ENCODE measurements around the gene C22orf15. TPM values are rescaled to one million over a fixed set of nuclear protein-coding genes. Genes with fewer than 3 reads are reported as not detected.
"Not testable (repeated sequence)": the region's sequence is repeated elsewhere in the genome, so short reads cannot be mapped to it uniquely, and the experiment has no call there.

Gene C22orf15
- total and polyA plus RNA-seq, 3 experiments from 2014 or later, result 0.75 to 0.93 (median 0.81) TPM

- DNase-seq, result no peak
- CTCF ChIA-PET, result interaction anchor here (0.6 to 0.7 kb wide), 2 partner anchors 44 to 187 kb away, joined by 3 read pairs; partner anchors contain the start of gene C22orf15
These were observed 44.2 kb upstream of the C22orf15 start for GRCh38 chr22:23718371-23719165.

GRCh38 chr22:23720855-23721254 is 41.9 kb upstream of the C22orf15 start:
- no peaks in the 10 kb centered on the region for H3K27me3 ChIP-seq (ENCODE audit: insufficient read depth, low read length, poor library complexity, severe bottlenecking)
- H3K36me3 Mint-ChIP-seq, result no peaks in the 10 kb centered on the region
- H3K4me1 Mint-ChIP-seq, result peaks cover 5 to 15% (median 11%) of the 10 kb centered on the region in 3 donors
- DNase-seq, result no peak
- POLR2A ChIA-PET, result no interaction called here
- peaks cover 6 to 7% of the 10 kb centered on the region in 2 donors for H3K27me3 Mint-ChIP-seq
- H3K4me1 ChIP-seq (ENCODE audit: insufficient read depth, low read length), result peaks cover 13% of the 10 kb centered on the region
- H3K9me3 ChIP-seq (ENCODE audit: low read length), result no peaks in the 10 kb centered on the region
- no peaks in the 10 kb centered on the region for H3K9me3 Mint-ChIP-seq
- H3K36me3 ChIP-seq (ENCODE audit: insufficient read depth, low read length), result no peaks in the 10 kb centered on the region
- no peak overlapping the region for H3K4me3 ChIP-seq (ENCODE audit: low read length)
- CTCF ChIA-PET, result interaction anchor here (1.3 kb wide), 1 partner anchor 25 kb away, joined by 3 read pairs; no protein-coding TSS in a partner anchor
- no peak overlapping the region for H3K27ac ChIP-seq (ENCODE audit: low read depth, low read length)
- H3K4me3 Mint-ChIP-seq, result no peak overlapping the region
- no peak overlapping the region for H3K27ac Mint-ChIP-seq

More at GRCh38 chr22:23718371-23719165, 44.2 kb upstream of the C22orf15 start:
- H3K36me3 Mint-ChIP-seq, result peaks cover 0 to 13% (median 0%) of the 10 kb centered on the region in 3 donors
- no peaks in the 10 kb centered on the region for H3K27me3 ChIP-seq (ENCODE audit: insufficient read depth, low read length, poor library complexity, severe bottlenecking)
- H3K4me1 ChIP-seq (ENCODE audit: insufficient read depth, low read length), result peaks cover 16% of the 10 kb centered on the region
- POLR2A ChIA-PET, result interaction anchor here (0.6 kb wide), 2 partner anchors 193 to 288 kb away, joined by 3 to 4 read pairs; no protein-coding TSS in a partner anchor
- no peaks in the 10 kb centered on the region for H3K9me3 ChIP-seq (ENCODE audit: low read length)
- H3K4me1 Mint-ChIP-seq, result peaks cover 13 to 33% (median 22%) of the 10 kb centered on the region in 3 donors
- no peak overlapping the region for H3K27ac ChIP-seq (ENCODE audit: low read depth, low read length)
- H3K27ac Mint-ChIP-seq, result peak overlapping the region in 3 of 8 donors; percentile 27 to 70 (median 60)
- H3K9me3 Mint-ChIP-seq, result no peaks in the 10 kb centered on the region
- no peaks in the 10 kb centered on the region for H3K36me3 ChIP-seq (ENCODE audit: insufficient read depth, low read length)
- H3K27me3 Mint-ChIP-seq, result peaks cover 3 to 6% of the 10 kb centered on the region in 2 donors
- H3K4me3 ChIP-seq (ENCODE audit: low read length), result no peak overlapping the region
- H3K4me3 Mint-ChIP-seq, result peak overlapping the region; percentile 26 to 80 (median 48)

GRCh38 chr22:23722160-23722559 is 40.6 kb upstream of the C22orf15 start:
- Mint-ChIP-seq H3K4me1 (peaks cover 2 to 7% (median 5%) of the 10 kb centered on the region in 3 donors), H3K9me3 (no peaks in the 10 kb centered on the region), H3K4me3 (no peak overlapping the region), H3K27ac (no peak overlapping the region), H3K27me3 (peaks cover 6 to 14% of the 10 kb centered on the region in 2 donors), H3K36me3 (no peaks in the 10 kb centered on the region)
- Histone ChIP-seq H3K9me3 (ENCODE audit: low read length) (no peaks in the 10 kb centered on the region), H3K27me3 (ENCODE audit: insufficient read depth, low read length, poor library complexity, severe bottlenecking) (no peaks in the 10 kb centered on the region), H3K4me3 (ENCODE audit: low read length) (no peak overlapping the region), H3K4me1 (ENCODE audit: insufficient read depth, low read length) (peaks cover 4% of the 10 kb centered on the region), H3K36me3 (ENCODE audit: insufficient read depth, low read length) (no peaks in the 10 kb centered on the region), H3K27ac (ENCODE audit: low read depth, low read length) (no peak overlapping the region)
- ChIA-PET POLR2A (interaction anchor here (0.5 kb wide), 1 partner anchor 120 kb away, joined by 7 read pairs; no protein-coding TSS in a partner anchor), CTCF (no interaction called here)
- DNase-seq, result no peak

- Mint-ChIP-seq H3K9me3 (no peaks in the 10 kb centered on the region), H3K36me3 (no peaks in the 10 kb centered on the region), H3K4me3 (no peak overlapping the region), H3K27me3 (peaks cover 6 to 14% of the 10 kb centered on the region in 2 donors), H3K27ac (no peak overlapping the region), H3K4me1 (peaks cover 0 to 3% (median 0%) of the 10 kb centered on the region in 3 donors)
- H3K9me3 ChIP-seq (ENCODE audit: low read length), result no peaks in the 10 kb centered on the region
- DNase-seq, result no peak
- H3K4me1 ChIP-seq (ENCODE audit: insufficient read depth, low read length), result no peaks in the 10 kb centered on the region
- H3K4me3 ChIP-seq (ENCODE audit: low read length), result no peak overlapping the region
- ChIA-PET POLR2A (no interaction called here), CTCF (no interaction called here)
- H3K36me3 ChIP-seq (ENCODE audit: insufficient read depth, low read length), result no peaks in the 10 kb centered on the region
- H3K27me3 ChIP-seq (ENCODE audit: insufficient read depth, low read length, poor library complexity, severe bottlenecking), result no peaks in the 10 kb centered on the region
- no peak overlapping the region for H3K27ac ChIP-seq (ENCODE audit: low read depth, low read length)
These were observed 40.1 kb upstream of the C22orf15 start for GRCh38 chr22:23722724-23723123.

- H3K27me3 ChIP-seq (ENCODE audit: insufficient read depth, low read length, poor library complexity, severe bottlenecking); H3K4me3 Mint-ChIP-seq; H3K36me3 ChIP-seq (ENCODE audit: insufficient read depth, low read length); H3K9me3 ChIP-seq (ENCODE audit: low read length); H3K27ac ChIP-seq (ENCODE audit: low read depth, low read length); POLR2A ChIA-PET; H3K36me3 Mint-ChIP-seq; H3K27ac Mint-ChIP-seq; CTCF ChIA-PET; H3K9me3 Mint-ChIP-seq; H3K4me1 Mint-ChIP-seq; H3K4me3 ChIP-seq (ENCODE audit: low read length); H3K4me1 ChIP-seq (ENCODE audit: insufficient read depth, low read length); DNase-seq: not testable (repeated sequence)
- peaks cover 5 to 11% of the 10 kb centered on the region in 2 donors for H3K27me3 Mint-ChIP-seq
These were observed 34.7 kb upstream of the C22orf15 start for GRCh38 chr22:23728108-23728507.

- Histone ChIP-seq H3K27me3 (ENCODE audit: insufficient read depth, low read length, poor library complexity, severe bottlenecking) (no peaks in the 10 kb centered on the region), H3K36me3 (ENCODE audit: insufficient read depth, low read length) (peaks cover 1% of the 10 kb centered on the region), H3K4me3 (ENCODE audit: low read length) (no peak overlapping the region), H3K9me3 (ENCODE audit: low read length) (no peaks in the 10 kb centered on the region), H3K4me1 (ENCODE audit: insufficient read depth, low read length) (no peaks in the 10 kb centered on the region), H3K27ac (ENCODE audit: low read depth, low read length) (no peak overlapping the region)
- DNase-seq, result no peak
- Mint-ChIP-seq H3K9me3 (no peaks in the 10 kb centered on the region), H3K4me1 (no peaks in the 10 kb centered on the region), H3K4me3 (no peak overlapping the region), H3K36me3 (peaks cover 0 to 6% (median 0%) of the 10 kb centered on the region in 3 donors), H3K27me3 (no peaks in the 10 kb centered on the region), H3K27ac (peak overlapping the region in 1 of 8 donors; percentile 57)
- POLR2A ChIA-PET, result no interaction called here
- CTCF ChIA-PET, result interaction anchor here (0.7 to 1.3 kb wide), 4 partner anchors 10 to 518 kb away, joined by 3 to 4 read pairs (median 3); no protein-coding TSS in a partner anchor
These were observed 25.1 kb upstream of the C22orf15 start for GRCh38 chr22:23737696-23738095.

- Mint-ChIP-seq H3K27ac (peak overlapping the region in 1 of 8 donors; percentile 81), H3K4me3 (no peak overlapping the region), H3K27me3 (no peaks in the 10 kb centered on the region), H3K9me3 (peaks cover 2 to 10% (median 7%) of the 10 kb centered on the region in 5 donors), H3K36me3 (peaks cover 20 to 32% (median 20%) of the 10 kb centered on the region in 3 donors), H3K4me1 (peaks cover 5 to 9% (median 7%) of the 10 kb centered on the region in 3 donors)
- ChIA-PET CTCF (no interaction called here), POLR2A (no interaction called here)
- no peak overlapping the region for H3K27ac ChIP-seq (ENCODE audit: low read depth, low read length)
- DNase-seq, result no peak
- no peaks in the 10 kb centered on the region for H3K4me1 ChIP-seq (ENCODE audit: insufficient read depth, low read length)
- peaks cover 14% of the 10 kb centered on the region for H3K36me3 ChIP-seq (ENCODE audit: insufficient read depth, low read length)
- no peak overlapping the region for H3K4me3 ChIP-seq (ENCODE audit: low read length)
- H3K27me3 ChIP-seq (ENCODE audit: insufficient read depth, low read length, poor library complexity, severe bottlenecking), result no peaks in the 10 kb centered on the region
- H3K9me3 ChIP-seq (ENCODE audit: low read length), result no peaks in the 10 kb centered on the region
These were observed 20.1 kb upstream of the C22orf15 start for GRCh38 chr22:23742505-23743264.

- no peak overlapping the region for H3K4me3 Mint-ChIP-seq
- H3K27ac Mint-ChIP-seq, result peak overlapping the region in 1 of 8 donors; percentile 81
- H3K27me3 Mint-ChIP-seq, result no peaks in the 10 kb centered on the region
- ChIA-PET POLR2A (no interaction called here), CTCF (no interaction called here)
- no peak overlapping the region for H3K27ac ChIP-seq (ENCODE audit: low read depth, low read length)
- H3K4me1 Mint-ChIP-seq, result peaks cover 5 to 9% (median 7%) of the 10 kb centered on the region in 3 donors
- H3K4me1 ChIP-seq (ENCODE audit: insufficient read depth, low read length), result no peaks in the 10 kb centered on the region
- H3K36me3 Mint-ChIP-seq, result peaks cover 20 to 32% (median 20%) of the 10 kb centered on the region in 3 donors
- no peaks in the 10 kb centered on the region for H3K9me3 ChIP-seq (ENCODE audit: low read length)
- H3K27me3 ChIP-seq (ENCODE audit: insufficient read depth, low read length, poor library complexity, severe bottlenecking), result no peaks in the 10 kb centered on the region
- no peak for DNase-seq
- H3K9me3 Mint-ChIP-seq, result peaks cover 2 to 10% (median 7%) of the 10 kb centered on the region in 5 donors
- no peak overlapping the region for H3K4me3 ChIP-seq (ENCODE audit: low read length)
- peaks cover 14% of the 10 kb centered on the region for H3K36me3 ChIP-seq (ENCODE audit: insufficient read depth, low read length)
These were observed 19.5 kb upstream of the C22orf15 start for GRCh38 chr22:23743303-23743705.

All from CD8-positive, alpha-beta memory T cell (primary cell).